B cell (primary cell): ENCODE results near the gene SLC2A10. TPM values are rescaled to one million over a fixed set of nuclear protein-coding genes. Genes with fewer than 3 reads are reported as not detected.
A peak's percentile ranks its signal among the peaks of the same experiment; 100 is the strongest.

Experiments
- ATAC-seq: fragments of 200-7000 bp; cut with Tn5 transposase; one replicate; pipeline ENCODE4 v1.10.0; 2021; ENCODE audit warnings: low read depth, mild to moderate bottlenecking, moderate number of reproducible peaks, moderate library complexity
- CTCF ChIA-PET: fragments of 350-600 bp; sonication (Branson Sonifier 250); formaldehyde crosslinking; loops from one replicate; lab custom pipeline; 2021; ENCODE audit warnings: antibody characterized with exemption, inconsistent platforms; lab: Charles Lee
- POLR2A ChIA-PET: fragments of 350-600 bp; sonication (Branson Sonifier 250); formaldehyde crosslinking; loops from one replicate; lab custom pipeline; 2021; ENCODE audit warnings: antibody characterized with exemption; lab: Charles Lee
- DNase-seq: peaks from one replicate; pipeline ENCODE4 v3.0.0; 2013
- H2AFZ ChIP-seq: 2 replicates; pipeline ENCODE4 v1.6.1; 2012; ENCODE audit warnings: mild to moderate bottlenecking, low read depth, low read length; ENCODE audit not compliant: insufficient read depth, poor library complexity, severe bottlenecking
- H3K27ac ChIP-seq, 2 donors: 1 replicate in 1 of 2; 2 replicates in 1 of 2; pipeline ENCODE4 v1.5.1; 2012 to 2013; ENCODE audit warnings: low read length in 2 of 2, mild to moderate bottlenecking in 2 of 2, moderate library complexity in 1 of 2
- H3K27me3 ChIP-seq, 4 experiments: fragments of 200-600 bp in 1 of 4; sonication (generic) in 1 of 4; replicated peaks in 1 of 4; 1 replicate in 2 of 4; 2 replicates in 2 of 4; pipeline versions ENCODE4 v1.6.1 to v1.7.0; 2013 to 2016; ENCODE audit warnings: low read length in 3 of 4, mild to moderate bottlenecking in 2 of 4, mixed read lengths in 1 of 4, moderate library complexity in 1 of 4; ENCODE audit not compliant: insufficient read depth in 4 of 4, control insufficient read depth in 3 of 4; ENCODE audit errors: control extremely low read depth in 1 of 4
- H3K36me3 ChIP-seq, 2 experiments: replicated peaks in 1 of 2; 1 replicate in 1 of 2; 2 replicates in 1 of 2; pipeline versions ENCODE4 v1.6.1 to v1.7.1; 2013; ENCODE audit warnings: low read length in 1 of 2; ENCODE audit not compliant: insufficient read depth in 2 of 2, control insufficient read depth in 1 of 2; ENCODE audit errors: control extremely low read depth in 1 of 2, extremely low read depth in 1 of 2
- H3K4me1 ChIP-seq, 2 donors: fragments of 200-600 bp in 1 of 2; sonication (generic) in 1 of 2; 1 replicate in 1 of 2; 2 replicates in 1 of 2; pipeline versions ENCODE4 v1.5.1 to v1.6.1; 2013 to 2017; ENCODE audit warnings: low read length in 2 of 2; ENCODE audit not compliant: control insufficient read depth in 2 of 2, insufficient read depth in 2 of 2
- H3K4me2 ChIP-seq: replicated peaks from 2 replicates; pipeline ENCODE3; 2012; ENCODE audit warnings: mild to moderate bottlenecking, low read depth, low read length; ENCODE audit not compliant: poor library complexity, severe bottlenecking
- H3K4me3 ChIP-seq, 5 experiments: fragments of 200-600 bp in 1 of 5; sonication (generic) in 1 of 5; 1 replicate in 3 of 5; 2 replicates in 2 of 5; pipeline versions ENCODE4 v1.5.1 to v1.7.0; 2011 to 2016; ENCODE audit warnings: low read length in 4 of 5, mild to moderate bottlenecking in 4 of 5, low read depth in 2 of 5, control low read depth in 1 of 5, moderate library complexity in 1 of 5; ENCODE audit not compliant: insufficient read depth in 1 of 5; ENCODE audit errors: control extremely low read depth in 1 of 5, extremely low read depth in 1 of 5
- H3K79me2 ChIP-seq: fragments of 200-600 bp; sonication (generic); one replicate; pipeline ENCODE4 v1.6.0; 2016; ENCODE audit warnings: low read length; ENCODE audit not compliant: control insufficient read depth, insufficient read depth
- H3K9ac ChIP-seq: fragments of 200-600 bp; sonication (generic); 2 replicates; pipeline ENCODE4 v1.6.1; 2017; ENCODE audit warnings: mild to moderate bottlenecking, low read length, moderate library complexity
- H3K9me3 ChIP-seq, 3 donors: one replicate each; pipeline versions ENCODE4 v1.6.1 to v1.7.1; 2013; ENCODE audit warnings: low read length in 2 of 3; ENCODE audit not compliant: control insufficient read depth in 2 of 3, insufficient read depth in 1 of 3; ENCODE audit errors: control extremely low read depth in 1 of 3
- H4K20me1 ChIP-seq: 2 replicates; pipeline ENCODE4 v1.6.0; 2012; ENCODE audit warnings: mild to moderate bottlenecking, low read length; ENCODE audit not compliant: insufficient read depth, control insufficient read depth, poor library complexity, severe bottlenecking
- H3K27ac Mint-ChIP-seq: one replicate; pipeline ENCODE4 v1.8.0; 2021; ENCODE audit warnings: mixed read lengths
- H3K27me3 Mint-ChIP-seq: one replicate; pipeline ENCODE4 v1.8.0; 2021; ENCODE audit warnings: mixed read lengths
- H3K4me1 Mint-ChIP-seq: one replicate; pipeline ENCODE4 v1.8.0; 2021; ENCODE audit warnings: mixed read lengths
- H3K4me3 Mint-ChIP-seq: one replicate; pipeline ENCODE4 v1.8.0; 2021; ENCODE audit warnings: mixed read lengths
- H3K9me3 Mint-ChIP-seq: one replicate; pipeline ENCODE4 v1.8.0; 2022; ENCODE audit warnings: mixed read lengths; ENCODE audit not compliant: insufficient read depth
- CTCF ChIP-seq: fragments of 200-600 bp; IDR thresholded peaks from one replicate; pipeline ENCODE4 v1.8.0; 2022; ENCODE audit warnings: antibody characterized with exemption, mild to moderate bottlenecking
- EZH2 ChIP-seq: IDR thresholded peaks from 2 replicates; pipeline ENCODE4 v1.6.1; 2012; ENCODE audit warnings: borderline replicate concordance, low read depth, mild to moderate bottlenecking, moderate library complexity, low read length; ENCODE audit not compliant: insufficient read depth, poor library complexity, severe bottlenecking
- WGBS: methylation state at CpG from one replicate; pipeline ENCODE4 v1.1.5; 2013; ENCODE audit warnings: missing lambda C conversion rate; ENCODE audit not compliant: insufficient coverage; 5-methylcytosine and 5-hydroxymethylcytosine counted together
- intact Hi-C: fragments of 100-400 bp; cut with micrococcal nuclease; formaldehyde crosslinking; loops from one replicate; pipeline ENCODE4 v1.10.0; 2022
- polyA minus RNA-seq: library from RNA; depleted of rRNA, polyadenylated mRNA; stranded (reverse); fragments of >200 nt; gene quantifications from 2 replicates; pipeline ENCODE4 v1.2.3, GENCODE V29; 2012
- polyA plus RNA-seq: library from polyadenylated mRNA; depleted of rRNA; stranded (reverse); fragments of >200 nt; gene quantifications from 2 replicates; pipeline ENCODE4 v1.2.3, GENCODE V29; 2012
- total RNA-seq, 2 donors: library from RNA; stranded (reverse); fragments of 120-200 nt in 1 of 2; gene quantifications; 1 replicate in 1 of 2; 2 replicates in 1 of 2; pipeline versions ENCODE4 v1.2.3 to v1.2.4, GENCODE V29; 2013 to 2022

SLC2A10 gene
- not detected in 2 replicates for total RNA-seq
- 0.47 TPM for total RNA-seq (2013)
- not detected in 2 replicates for polyA plus RNA-seq
- not detected in 2 replicates for polyA minus RNA-seq

- Histone ChIP-seq H3K79me2 (no peaks in the 10 kb centered on the region), H4K20me1 (no peaks in the 10 kb centered on the region), H3K27ac (no peak within 1 kb of the TSS), H3K27me3 (peaks cover 0 to 46% (median 16%) of the 10 kb centered on the region in 4 experiments), H3K9me3 (peaks cover 1 to 7% (median 2%) of the 10 kb centered on the region in 3 donors), H3K4me1 (peaks cover 6 to 16% of the 10 kb centered on the region in 2 donors), H3K4me3 (peak within 1 kb of the TSS in 3 of 5 experiments; percentile 27 to 36 (median 32)), H3K9ac (peak within 1 kb of the TSS; percentile 52), H2AFZ (peak within 1 kb of the TSS; percentile 42), H3K4me2 (peak within 1 kb of the TSS; percentile 73), H3K36me3 (no peaks in the 10 kb centered on the region)
- Mint-ChIP-seq H3K4me3 (peak within 1 kb of the TSS; percentile 68), H3K4me1 (peaks cover 11% of the 10 kb centered on the region), H3K27me3 (peaks cover 60% of the 10 kb centered on the region), H3K27ac (no peak within 1 kb of the TSS), H3K9me3 (peaks cover 2% of the 10 kb centered on the region)
- DNase-seq, result no peak
- TF ChIP-seq EZH2 (no peak), CTCF (no peak)
- POLR2A ChIA-PET, result no interaction called here
- 4% methylated on average over 67 of the region's 67 CpGs for WGBS
- peak; percentile 28 for ATAC-seq
- intact Hi-C loops, result no loop called here
- CTCF ChIA-PET, result no interaction called here
These were observed at the start of gene SLC2A10 for GRCh38 chr20:46709459-46710152. SLC2A10 (plus strand) TSS chr20:46709649; CDS start chr20:46709737, 88 bp downstream.

GRCh38 chr20:46660487-46660886 is 49.0 kb upstream of the SLC2A10 start:
- intact Hi-C loops, result no loop called here
- H3K27me3 ChIP-seq, result no peaks in the 10 kb centered on the region
- no peak overlapping the region for H3K4me3 ChIP-seq
- peaks cover 16% of the 10 kb centered on the region for H3K27me3 Mint-ChIP-seq
- no peaks in the 10 kb centered on the region for H3K9me3 Mint-ChIP-seq
- no peaks in the 10 kb centered on the region for H3K4me1 Mint-ChIP-seq
- no peak overlapping the region for H3K9ac ChIP-seq
- DNase-seq (no peak), ATAC-seq (no peak)
- POLR2A ChIA-PET, result no interaction called here
- no CpG with 5 or more reads among the region's 4 CpGs for WGBS
- no peaks in the 10 kb centered on the region for H4K20me1 ChIP-seq
- no peak overlapping the region for H3K4me2 ChIP-seq
- H3K4me1 ChIP-seq, result no peaks in the 10 kb centered on the region
- H3K36me3 ChIP-seq, result no peaks in the 10 kb centered on the region
- no peaks in the 10 kb centered on the region for H3K79me2 ChIP-seq
- no peak overlapping the region for H3K27ac ChIP-seq
- H2AFZ ChIP-seq, result no peak overlapping the region
- no peak overlapping the region for H3K4me3 Mint-ChIP-seq
- no peaks in the 10 kb centered on the region for H3K9me3 ChIP-seq
- CTCF ChIA-PET, result no interaction called here
- no peak overlapping the region for H3K27ac Mint-ChIP-seq
- TF ChIP-seq EZH2 (no peak), CTCF (no peak)
